H9 (cell line): Measurements from ENCODE around the gene CELA2A. TPM values are rescaled to one million over a fixed set of nuclear protein-coding genes. Genes with fewer than 3 reads are reported as not detected.

Experiments used
- DNase-seq: peaks from one replicate; pipeline ENCODE4 v3.0.0-alpha.2; 2017
- H2AFZ ChIP-seq: one replicate; pipeline ENCODE4 v1.6.1; 2013; ENCODE audit warnings: mild to moderate bottlenecking, low read length, control low read depth, moderate library complexity
- H2AK5ac ChIP-seq: 2 replicates; pipeline ENCODE4 v1.6.1; 2013; ENCODE audit warnings: low read length, control low read depth, mixed read lengths; ENCODE audit not compliant: insufficient read length
- H2BK120ac ChIP-seq: one replicate; pipeline ENCODE4 v1.6.1; 2013; ENCODE audit warnings: low read depth, mild to moderate bottlenecking, low read length, control low read depth, inconsistent platforms; ENCODE audit not compliant: poor library complexity, severe bottlenecking
- H2BK12ac ChIP-seq: 2 replicates; pipeline ENCODE4 v1.6.1; 2013; ENCODE audit warnings: low read length, control low read depth, mixed read lengths, low read depth; ENCODE audit not compliant: insufficient read length
- H2BK15ac ChIP-seq: 2 replicates; pipeline ENCODE4 v1.6.1; 2013; ENCODE audit warnings: low read depth, low read length, control low read depth
- H2BK20ac ChIP-seq: one replicate; pipeline ENCODE4 v1.6.1; 2013; ENCODE audit warnings: low read depth, mild to moderate bottlenecking, low read length, control low read depth, inconsistent platforms; ENCODE audit not compliant: poor library complexity, severe bottlenecking
- H2BK5ac ChIP-seq: 2 replicates; pipeline ENCODE4 v1.6.1; 2013; ENCODE audit warnings: low read length, control low read depth, mixed read lengths; ENCODE audit not compliant: insufficient read length
- H3K14ac ChIP-seq: 2 replicates; pipeline ENCODE4 v1.6.1; 2013; ENCODE audit warnings: low read length, control low read depth; ENCODE audit not compliant: insufficient read depth
- H3K18ac ChIP-seq: 2 replicates; pipeline ENCODE4 v1.6.1; 2013; ENCODE audit warnings: low read depth, mild to moderate bottlenecking, mixed read lengths, low read length, control low read depth; ENCODE audit not compliant: insufficient read length
- H3K23ac ChIP-seq: 2 replicates; pipeline ENCODE4 v1.6.1; 2013; ENCODE audit warnings: low read length, control low read depth, mixed read lengths, low read depth; ENCODE audit not compliant: insufficient read length
- H3K23me2 ChIP-seq: 2 replicates; pipeline ENCODE4 v1.6.1; 2013; ENCODE audit warnings: low read depth, mild to moderate bottlenecking, mixed read lengths, low read length, control low read depth; ENCODE audit not compliant: insufficient read length, poor library complexity, severe bottlenecking
- H3K27ac ChIP-seq: 2 replicates; pipeline ENCODE4 v1.5.1; 2013; ENCODE audit warnings: low read length, control low read depth, mixed read lengths, low read depth; ENCODE audit not compliant: insufficient read length
- H3K27me3 ChIP-seq: 2 replicates; pipeline ENCODE4 v1.6.1; 2013; ENCODE audit warnings: low read length, control low read depth, inconsistent platforms; ENCODE audit not compliant: insufficient read depth
- H3K4ac ChIP-seq: 2 replicates; pipeline ENCODE4 v1.6.1; 2013; ENCODE audit warnings: low read depth, mild to moderate bottlenecking, control low read depth, inconsistent platforms, low read length, moderate library complexity
- H3K4me1 ChIP-seq: 2 replicates; pipeline ENCODE4 v1.6.1; 2013; ENCODE audit warnings: low read length, control low read depth, inconsistent platforms; ENCODE audit not compliant: insufficient read depth
- H3K4me2 ChIP-seq: 2 replicates; pipeline ENCODE4 v1.6.1; 2013; ENCODE audit warnings: low read length, control low read depth, mixed read lengths; ENCODE audit not compliant: insufficient read length, insufficient read depth
- H3K56ac ChIP-seq: 2 replicates; pipeline ENCODE4 v1.6.1; 2013; ENCODE audit warnings: low read depth, mild to moderate bottlenecking, mixed read lengths, low read length, control low read depth; ENCODE audit not compliant: insufficient read length
- H3K79me1 ChIP-seq: 2 replicates; pipeline ENCODE4 v1.6.1; 2013; ENCODE audit warnings: low read depth, mild to moderate bottlenecking, moderate library complexity, low read length, control low read depth, inconsistent platforms; ENCODE audit not compliant: insufficient read depth, poor library complexity, severe bottlenecking
- H3K79me2 ChIP-seq: 2 replicates; pipeline ENCODE4 v1.6.1; 2013; ENCODE audit warnings: low read length, control low read depth, inconsistent platforms; ENCODE audit not compliant: insufficient read depth
- H3K9ac ChIP-seq: 2 replicates; pipeline ENCODE4 v1.6.1; 2013; ENCODE audit warnings: low read length, control low read depth, mixed read lengths; ENCODE audit not compliant: insufficient read length; ENCODE audit errors: extremely low read depth
- H3K9me3 ChIP-seq: one replicate; pipeline ENCODE4 v1.6.1; 2013; ENCODE audit warnings: low read depth, low read length, inconsistent platforms; ENCODE audit not compliant: control insufficient read depth
- H3T11ph ChIP-seq: one replicate; pipeline ENCODE4 v1.6.1; 2013; ENCODE audit warnings: mild to moderate bottlenecking, low read length, control low read depth, inconsistent platforms
- H4K20me1 ChIP-seq: one replicate; pipeline ENCODE4 v1.6.1; 2013; ENCODE audit not compliant: control insufficient read depth, insufficient read length, insufficient read depth
- H4K5ac ChIP-seq: 2 replicates; pipeline ENCODE4 v1.6.1; 2013; ENCODE audit warnings: low read depth, mild to moderate bottlenecking, mixed read lengths, low read length, control low read depth; ENCODE audit not compliant: insufficient read length
- H4K8ac ChIP-seq: replicated peaks from 2 replicates; pipeline ENCODE4 v1.6.1; 2013; ENCODE audit warnings: low read length, control low read depth, mixed read lengths, low read depth; ENCODE audit not compliant: insufficient read length
- H4K91ac ChIP-seq: 2 replicates; pipeline ENCODE4 v1.6.1; 2013; ENCODE audit warnings: low read depth, mild to moderate bottlenecking, moderate library complexity, mixed read lengths, low read length, control low read depth; ENCODE audit not compliant: insufficient read length
- H3K27ac Mint-ChIP-seq, 3 experiments: 2 replicates in 2 of 3; 3 replicates in 1 of 3; pipeline ENCODE4 v1.8.0; 2020 to 2021; ENCODE audit warnings: mixed read lengths in 3 of 3, mild to moderate bottlenecking in 1 of 3, moderate library complexity in 1 of 3
- H3K27me3 Mint-ChIP-seq: 2 replicates; pipeline ENCODE4 v1.8.0; 2021; ENCODE audit warnings: low read depth, mild to moderate bottlenecking, moderate library complexity, mixed read lengths
- H3K36me3 Mint-ChIP-seq, 3 experiments: 2 replicates in 2 of 3; 3 replicates in 1 of 3; pipeline ENCODE4 v1.8.0; 2020 to 2021; ENCODE audit warnings: low read depth in 3 of 3, mixed read lengths in 3 of 3; ENCODE audit not compliant: insufficient read depth in 1 of 3
- H3K4me1 Mint-ChIP-seq, 2 experiments: 2 replicates each; pipeline ENCODE4 v1.8.0; 2020; ENCODE audit warnings: mixed read lengths in 2 of 2
- H3K4me3 Mint-ChIP-seq, 2 experiments: 2 replicates in 1 of 2; 3 replicates in 1 of 2; pipeline ENCODE4 v1.8.0; 2020 to 2021; ENCODE audit warnings: mild to moderate bottlenecking in 2 of 2, mixed read lengths in 2 of 2, moderate library complexity in 1 of 2
- H3K9me3 Mint-ChIP-seq, 2 experiments: 2 replicates in 1 of 2; 3 replicates in 1 of 2; pipeline ENCODE4 v1.8.0; 2020; ENCODE audit warnings: mild to moderate bottlenecking in 2 of 2, mixed read lengths in 2 of 2, moderate library complexity in 1 of 2
- CTCF ChIP-seq: fragments of 200-600 bp; sonication (generic); conservative IDR thresholded peaks from 3 replicates; pipeline ENCODE4 v1.8.0; 2021; ENCODE audit warnings: antibody characterized with exemption, mild to moderate bottlenecking
- WGBS: extraction: QIAGEN DNeasy Blood & Tissue Kit; methylation state at CpG from one replicate; pipeline ENCODE4 v1.1.7; 2013; ENCODE audit warnings: missing lambda C conversion rate, low lambda C conversion rate, mixed read lengths; ENCODE audit not compliant: insufficient read length; ENCODE audit errors: extremely low coverage; 5-methylcytosine and 5-hydroxymethylcytosine counted together
- total RNA-seq: library from RNA; stranded (reverse); gene quantifications from 2 replicates; pipeline ENCODE4 v1.2.1, GENCODE V29; 2021

Gene CELA2A
- total RNA-seq, 1 experiment from 2014 or later = not detected

- H3K4me1 Mint-ChIP-seq = peaks cover 5 to 18% of the 10 kb centered on the region in 2 experiments
- no peak overlapping the region for H2BK120ac ChIP-seq
- no peak overlapping the region for H2AFZ ChIP-seq
- H3K27ac Mint-ChIP-seq = peak overlapping the region in 1 of 3 experiments; percentile 52; a peak in 2 of 7 replicates
- TF ChIP-seq CTCF = peak; percentile 91
- no peaks in the 10 kb centered on the region for H3K23me2 ChIP-seq
- H4K91ac ChIP-seq = no peak overlapping the region
- H3K14ac ChIP-seq = no peak overlapping the region
- no peaks in the 10 kb centered on the region for H3K9me3 ChIP-seq
- no peaks in the 10 kb centered on the region for H3K27me3 Mint-ChIP-seq
- no peak overlapping the region for H3K27ac ChIP-seq
- no peak overlapping the region for H3K4me2 ChIP-seq
- peaks cover 4 to 42% (median 9%) of the 10 kb centered on the region in 3 experiments for H3K36me3 Mint-ChIP-seq
- H3K23ac ChIP-seq = no peak overlapping the region
- no peaks in the 10 kb centered on the region for H3K27me3 ChIP-seq
- DNase-seq = peak; percentile 76
- H4K5ac ChIP-seq = no peak overlapping the region
- no peak overlapping the region; a peak in 1 of 5 replicates for H3K4me3 Mint-ChIP-seq
- H2BK15ac ChIP-seq = no peak overlapping the region
- no peak overlapping the region for H3K9ac ChIP-seq
- H3K4me1 ChIP-seq = no peaks in the 10 kb centered on the region; the same call in 1 of the 2 replicates
- no peak overlapping the region for H2AK5ac ChIP-seq
- H3K9me3 Mint-ChIP-seq = peaks cover 3% of the 10 kb centered on the region in 2 experiments; a peak in 3 of 5 replicates
- no peak overlapping the region for H3K56ac ChIP-seq
- no peaks in the 10 kb centered on the region for H4K20me1 ChIP-seq
- no peak overlapping the region for H2BK12ac ChIP-seq
- H3K18ac ChIP-seq = no peak overlapping the region
- H3T11ph ChIP-seq = no peak overlapping the region
- no peak overlapping the region for H4K8ac ChIP-seq
- H3K79me1 ChIP-seq = no peaks in the 10 kb centered on the region
- H3K4ac ChIP-seq = no peak overlapping the region
- no peaks in the 10 kb centered on the region for H3K79me2 ChIP-seq
- H2BK5ac ChIP-seq = no peak overlapping the region
- WGBS = no CpG with 5 or more reads among the region's 17 CpGs
- H2BK20ac ChIP-seq = no peak overlapping the region
Observed at GRCh38 chr1:15501208-15502032, 44.9 kb downstream of the CELA2A start.
